ENCODE measurements around the gene MARS1.
"Not testable (repeated sequence)": the region's sequence is repeated elsewhere in the genome, so short reads cannot be mapped to it uniquely, and the experiment has no call there.

Gene MARS1

GRCh38 chr12:57553343-57554202 is 65.7 kb downstream of the MARS1 start:
- DNase-seq = no peak

- no peak for DNase-seq
These were observed 66.6 kb downstream of the MARS1 start for GRCh38 chr12:57554453-57554852.

GRCh38 chr12:57554897-57555296 is 67.0 kb downstream of the MARS1 start:
- no peak for DNase-seq

- no peak for DNase-seq
These were observed 71.0 kb downstream of the MARS1 start for GRCh38 chr12:57558864-57559263.

GRCh38 chr12:57560516-57560915 is 72.6 kb downstream of the MARS1 start:
- no peak for DNase-seq

- DNase-seq = not testable (repeated sequence)
These were observed 73.2 kb downstream of the MARS1 start for GRCh38 chr12:57561117-57561516.

- no peak for DNase-seq
These were observed 75.5 kb downstream of the MARS1 start for GRCh38 chr12:57563358-57563757.

GRCh38 chr12:57564178-57564740 is 76.4 kb downstream of the MARS1 start:
- no peak for DNase-seq
